ENCODE data around the gene FJX1.

DNA sequence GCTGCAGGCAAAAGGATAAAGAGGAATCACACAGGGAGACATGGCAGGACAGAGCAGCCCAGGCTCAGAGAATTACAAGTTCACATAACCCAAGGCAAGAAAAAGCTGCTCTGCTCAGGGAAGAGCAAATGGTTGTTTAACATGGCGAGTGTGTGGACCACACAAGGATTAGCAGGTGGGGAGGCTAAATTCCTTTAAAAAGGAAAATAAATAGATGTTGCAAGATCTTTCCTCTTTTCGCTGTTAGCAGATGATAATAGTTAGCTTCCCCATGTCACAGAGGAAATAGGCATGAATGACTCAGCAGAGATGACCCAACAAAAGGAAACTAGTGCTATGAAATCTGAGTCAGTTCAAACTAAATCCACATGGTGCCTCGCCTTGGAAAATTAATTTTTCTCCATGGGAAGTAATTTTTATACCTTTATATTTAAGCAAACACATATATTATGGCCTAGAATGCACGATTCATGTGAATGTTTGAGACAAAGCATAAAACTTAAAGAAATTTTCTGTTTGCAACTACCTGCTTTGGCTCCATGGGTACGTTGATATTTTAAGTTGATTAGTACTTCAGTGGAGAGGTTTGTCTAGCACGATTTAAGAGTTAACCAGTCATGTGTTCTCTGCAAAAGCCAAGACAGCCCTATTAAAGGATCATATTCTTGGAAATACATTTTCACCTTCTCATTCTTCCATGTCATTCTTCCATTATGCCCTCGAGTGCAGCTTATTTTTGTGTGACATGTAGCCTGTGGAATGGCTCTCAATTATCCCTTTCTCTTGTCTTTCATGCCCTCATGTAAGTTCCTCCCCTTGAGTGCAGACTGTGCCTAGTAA is 38.5 kb upstream of the FJX1 start:
- TF ChIP-seq, protein P1, sequence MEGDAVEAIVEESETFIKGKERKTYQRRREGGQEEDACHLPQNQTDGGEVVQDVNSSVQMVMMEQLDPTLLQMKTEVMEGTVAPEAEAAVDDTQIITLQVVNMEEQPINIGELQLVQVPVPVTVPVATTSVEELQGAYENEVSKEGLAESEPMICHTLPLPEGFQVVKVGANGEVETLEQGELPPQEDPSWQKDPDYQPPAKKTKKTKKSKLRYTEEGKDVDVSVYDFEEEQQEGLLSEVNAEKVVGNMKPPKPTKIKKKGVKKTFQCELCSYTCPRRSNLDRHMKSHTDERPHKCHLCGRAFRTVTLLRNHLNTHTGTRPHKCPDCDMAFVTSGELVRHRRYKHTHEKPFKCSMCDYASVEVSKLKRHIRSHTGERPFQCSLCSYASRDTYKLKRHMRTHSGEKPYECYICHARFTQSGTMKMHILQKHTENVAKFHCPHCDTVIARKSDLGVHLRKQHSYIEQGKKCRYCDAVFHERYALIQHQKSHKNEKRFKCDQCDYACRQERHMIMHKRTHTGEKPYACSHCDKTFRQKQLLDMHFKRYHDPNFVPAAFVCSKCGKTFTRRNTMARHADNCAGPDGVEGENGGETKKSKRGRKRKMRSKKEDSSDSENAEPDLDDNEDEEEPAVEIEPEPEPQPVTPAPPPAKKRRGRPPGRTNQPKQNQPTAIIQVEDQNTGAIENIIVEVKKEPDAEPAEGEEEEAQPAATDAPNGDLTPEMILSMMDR (IDR thresholded peaks at IDR 0.05; ENCODE audit: low read depth, low read length, poor library complexity, severe bottlenecking): no peak
- no peak for TF ChIP-seq EZH2phosphoT487 (IDR thresholded peaks at IDR 0.05; ENCODE audit: borderline replicate concordance, low read length)

Measured in DOHH2 (cell line).